Fibroblast of lung (primary cell): ENCODE results near the gene COL27A1. TPM values are rescaled to one million over a fixed set of nuclear protein-coding genes. Genes with fewer than 3 reads are reported as not detected.

Source experiments
- DNase-seq, 2 donors: peaks; one replicate each; pipeline versions ENCODE4 v3.0.0 to v3.0.0-alpha.2; 2010; ENCODE audit warnings: low read depth in 2 of 2
- H2AFZ ChIP-seq: 2 replicates; pipeline ENCODE4 v1.5.1; 2012; ENCODE audit warnings: low read length, control low read depth, inconsistent platforms
- H3K27ac ChIP-seq: 2 replicates; pipeline ENCODE4 v1.5.1; 2011; ENCODE audit warnings: low read length, control low read depth; ENCODE audit not compliant: insufficient read depth
- H3K27me3 ChIP-seq: 2 replicates; pipeline ENCODE4 v1.5.1; 2011; ENCODE audit warnings: mild to moderate bottlenecking, low read length; ENCODE audit not compliant: control insufficient read depth, insufficient read depth
- H3K36me3 ChIP-seq: 2 replicates; pipeline ENCODE4 v1.5.1; 2011; ENCODE audit warnings: low read length; ENCODE audit not compliant: control insufficient read depth, insufficient read depth
- H3K4me1 ChIP-seq: 2 replicates; pipeline ENCODE4 v1.5.1; 2011; ENCODE audit warnings: low read length; ENCODE audit not compliant: control insufficient read depth, insufficient read depth; ENCODE audit errors: extremely low read depth
- H3K4me2 ChIP-seq: 2 replicates; pipeline ENCODE4 v1.5.1; 2011; ENCODE audit warnings: low read length, control low read depth; ENCODE audit not compliant: insufficient read depth; ENCODE audit errors: extremely low read depth
- H3K4me3 ChIP-seq, 4 experiments: fragments of 200-600 bp in 1 of 4; sonication (generic) in 1 of 4; replicated peaks in 1 of 4; 2 replicates each; pipeline ENCODE4 v1.5.1; 2011 to 2016; ENCODE audit warnings: low read length in 4 of 4, low read depth in 3 of 4, mild to moderate bottlenecking in 3 of 4, control low read depth in 2 of 4, inconsistent platforms in 1 of 4, mixed read lengths in 1 of 4; ENCODE audit not compliant: insufficient read depth in 1 of 4; ENCODE audit errors: control extremely low read depth in 1 of 4
- H3K79me2 ChIP-seq: 2 replicates; pipeline ENCODE4 v1.5.1; 2012; ENCODE audit warnings: mild to moderate bottlenecking, low read length, inconsistent platforms; ENCODE audit not compliant: control insufficient read depth, insufficient read depth
- H3K9ac ChIP-seq: 2 replicates; pipeline ENCODE4 v1.5.1; 2011; ENCODE audit warnings: mild to moderate bottlenecking, low read length, control low read depth; ENCODE audit not compliant: insufficient read depth
- H3K9me3 ChIP-seq: 2 replicates; pipeline ENCODE4 v1.5.1; 2012; ENCODE audit warnings: low read depth, low read length; ENCODE audit not compliant: control insufficient read depth, insufficient read depth
- H4K20me1 ChIP-seq: 2 replicates; pipeline ENCODE4 v1.5.1; 2011; ENCODE audit warnings: low read length; ENCODE audit not compliant: control insufficient read depth, insufficient read depth; ENCODE audit errors: extremely low read depth
- CTCF ChIP-seq, 2 donors: IDR thresholded peaks in 1 of 2; conservative IDR thresholded peaks in 1 of 2; 1 replicate in 1 of 2; 2 replicates in 1 of 2; pipeline ENCODE4 v1.5.1; 2011 to 2012; ENCODE audit warnings: low read length in 2 of 2, control low read depth in 1 of 2, inconsistent platforms in 1 of 2, low read depth in 1 of 2, mild to moderate bottlenecking in 1 of 2
- EZH2 ChIP-seq: IDR thresholded peaks from 2 replicates; pipeline ENCODE4 v1.5.1; 2012; ENCODE audit warnings: low read length, control low read depth, mild to moderate bottlenecking; ENCODE audit errors: missing control alignments
- polyA plus RNA-seq, 2 donors: library from polyadenylated mRNA; depleted of rRNA in 1 of 2; stranded (reverse) in 1 of 2; unstranded in 1 of 2; fragments of >200 nt; gene quantifications; 2 replicates each; pipeline ENCODE4 v1.2.1, GENCODE V29; 2011 to 2012; ENCODE audit warnings: missing spikeins in 1 of 2
- total RNA-seq: library from RNA; depleted of rRNA; stranded (reverse); fragments of >200 nt; gene quantifications from 2 replicates; pipeline ENCODE4 v1.2.1, GENCODE V29; 2014

Gene COL27A1
- total and polyA plus RNA-seq, 2 donors (not counting 1 experiment from before 2014, with no cell fraction given), result 2.4 to 5.4 TPM

- H3K27me3 ChIP-seq, result no peaks in the 10 kb centered on the region
- no peak overlapping the region for H3K27ac ChIP-seq
- TF ChIP-seq EZH2 (no peak), CTCF (conservative IDR thresholded peaks at IDR 0.05 in 1 of 2, IDR thresholded peaks at IDR 0.05 in 1 of 2; ENCODE audit: low read depth in 1 of 2, low read length in 2 of 2) (no peak)
- no peak for DNase-seq
- no peaks in the 10 kb centered on the region for H3K79me2 ChIP-seq
- H3K4me3 ChIP-seq, result no peak overlapping the region
- H3K36me3 ChIP-seq, result peaks cover 6% of the 10 kb centered on the region
- no peak overlapping the region for H3K4me2 ChIP-seq
- H3K9ac ChIP-seq, result no peak overlapping the region
- no peaks in the 10 kb centered on the region for H4K20me1 ChIP-seq
- H2AFZ ChIP-seq, result no peak overlapping the region
- H3K9me3 ChIP-seq, result no peaks in the 10 kb centered on the region
- no peaks in the 10 kb centered on the region for H3K4me1 ChIP-seq
These were observed 81.2 kb downstream of the COL27A1 start for GRCh38 chr9:114236391-114237138.

GRCh38 chr9:114237247-114237646 is 81.9 kb downstream of the COL27A1 start:
- no peaks in the 10 kb centered on the region for H3K27me3 ChIP-seq
- H3K36me3 ChIP-seq, result peaks cover 8% of the 10 kb centered on the region
- no peak for DNase-seq
- TF ChIP-seq CTCF (conservative IDR thresholded peaks at IDR 0.05 in 1 of 2, IDR thresholded peaks at IDR 0.05 in 1 of 2; ENCODE audit: low read depth in 1 of 2, low read length in 2 of 2) (no peak), EZH2 (no peak)
- H3K79me2 ChIP-seq, result no peaks in the 10 kb centered on the region
- H3K9me3 ChIP-seq, result no peaks in the 10 kb centered on the region
- H3K4me3 ChIP-seq, result no peak overlapping the region
- no peaks in the 10 kb centered on the region for H3K4me1 ChIP-seq
- H3K27ac ChIP-seq, result no peak overlapping the region
- no peak overlapping the region for H3K4me2 ChIP-seq
- no peak overlapping the region for H3K9ac ChIP-seq
- H2AFZ ChIP-seq, result no peak overlapping the region
- H4K20me1 ChIP-seq, result no peaks in the 10 kb centered on the region

GRCh38 chr9:114237781-114238180 is 82.4 kb downstream of the COL27A1 start:
- Histone ChIP-seq H3K79me2 (no peaks in the 10 kb centered on the region), H2AFZ (no peak overlapping the region), H4K20me1 (no peaks in the 10 kb centered on the region), H3K9me3 (no peaks in the 10 kb centered on the region), H3K4me3 (no peak overlapping the region), H3K4me1 (no peaks in the 10 kb centered on the region), H3K27me3 (no peaks in the 10 kb centered on the region), H3K4me2 (no peak overlapping the region), H3K27ac (no peak overlapping the region), H3K36me3 (peaks cover 8% of the 10 kb centered on the region), H3K9ac (no peak overlapping the region)
- DNase-seq, result peak in 1 of 2 donors; percentile 36
- TF ChIP-seq EZH2 (no peak), CTCF (conservative IDR thresholded peaks at IDR 0.05 in 1 of 2, IDR thresholded peaks at IDR 0.05 in 1 of 2; ENCODE audit: low read depth in 1 of 2, low read length in 2 of 2) (no peak)
